HEK293 (cell line): ENCODE data around the gene EGFLAM.
A peak's percentile ranks its signal among the peaks of the same experiment; 100 is the strongest.

Source experiments
- CTCF ChIA-PET: fragments of 350-600 bp; formaldehyde crosslinking; extraction: SDS; loops from one replicate; lab custom pipeline; 2021; ENCODE audit warnings: antibody characterized with exemption; lab: Yijun Ruan, JAX
- POLR2A ChIA-PET: fragments of 300-600 bp; formaldehyde crosslinking; extraction: SDS; loops from one replicate; lab custom pipeline; 2020; ENCODE audit warnings: antibody characterized with exemption, inconsistent platforms; lab: Yijun Ruan, JAX
- H3K27ac ChIP-seq: fragments of 200-500 bp; sonication (Bioruptor generic); 2 replicates; pipeline ENCODE4 v1.5.1; 2014; ENCODE audit warnings: low read depth, low read length, control low read depth, inconsistent platforms; ENCODE audit errors: extremely low read depth
- H3K36me3 ChIP-seq, 2 experiments: fragments of 200-500 bp in 1 of 2; sonication (Bioruptor generic) in 1 of 2; 1 replicate in 1 of 2; 2 replicates in 1 of 2; pipeline ENCODE4 v1.5.1; 2014 to 2017; ENCODE audit warnings: inconsistent platforms in 2 of 2, low read length in 2 of 2; ENCODE audit not compliant: control insufficient read depth in 2 of 2, insufficient read depth in 1 of 2
- H3K4me1 ChIP-seq: fragments of 200-500 bp; sonication (Bioruptor generic); 2 replicates; pipeline ENCODE4 v1.5.1; 2014; ENCODE audit warnings: mild to moderate bottlenecking, low read length, inconsistent platforms; ENCODE audit not compliant: control insufficient read depth, insufficient read depth
- H3K4me3 ChIP-seq: 2 replicates; pipeline ENCODE4 v1.5.1; 2011; ENCODE audit warnings: low read depth, mild to moderate bottlenecking, control low read depth, low read length, moderate library complexity
- H3K9me3 ChIP-seq: fragments of 200-500 bp; sonication (Bioruptor generic); 2 replicates; pipeline ENCODE4 v1.5.1; 2014; ENCODE audit warnings: low read depth, low read length, inconsistent platforms; ENCODE audit not compliant: control insufficient read depth, insufficient read depth
- EGR2 ChIP-seq: fragments of 450-650 bp; formaldehyde crosslinking; IDR thresholded peaks from 2 replicates; pipeline ENCODE4 v1.5.1; 2016; ENCODE audit warnings: low read depth, missing biosample characterization, missing genetic modification characterization
- GLIS1 ChIP-seq: fragments of 450-650 bp; formaldehyde crosslinking; IDR thresholded peaks from 2 replicates; pipeline ENCODE4 v1.5.1; 2016; ENCODE audit warnings: missing biosample characterization, missing genetic modification characterization
- IKZF3 ChIP-seq: fragments of 450-650 bp; IDR thresholded peaks from 2 replicates; pipeline ENCODE4 v1.5.0; 2018; ENCODE audit warnings: missing biosample characterization, mild to moderate bottlenecking, missing genetic modification characterization, moderate library complexity
- KLF17 ChIP-seq: fragments of 450-650 bp; formaldehyde crosslinking; IDR thresholded peaks from 2 replicates; pipeline ENCODE4 v1.5.1; 2016; ENCODE audit warnings: missing biosample characterization, missing genetic modification characterization
- TRIM28 ChIP-seq: IDR thresholded peaks from 2 replicates; pipeline ENCODE4 v1.6.1; 2011; ENCODE audit warnings: low read length, control low read depth, borderline replicate concordance
- ZBTB8A ChIP-seq: fragments of 450-650 bp; formaldehyde crosslinking; IDR thresholded peaks from 2 replicates; pipeline ENCODE4 v1.5.1; 2016; ENCODE audit warnings: missing biosample characterization, missing genetic modification characterization
- ZFHX2 ChIP-seq: fragments of 450-650 bp; formaldehyde crosslinking; conservative IDR thresholded peaks from 2 replicates; pipeline ENCODE4 v1.5.1; 2016; ENCODE audit warnings: missing biosample characterization, missing genetic modification characterization
- ZNF10 ChIP-seq: fragments of 450-650 bp; formaldehyde crosslinking; IDR thresholded peaks from 2 replicates; pipeline ENCODE4 v1.5.1; 2017; ENCODE audit warnings: missing biosample characterization, missing genetic modification characterization
- ZNF169 ChIP-seq: fragments of 450-650 bp; formaldehyde crosslinking; IDR thresholded peaks from 2 replicates; pipeline ENCODE4 v1.5.1; 2016; ENCODE audit warnings: missing biosample characterization, missing genetic modification characterization
- ZNF174 ChIP-seq: fragments of 450-650 bp; formaldehyde crosslinking; IDR thresholded peaks from 2 replicates; pipeline ENCODE4 v1.5.0; 2017; ENCODE audit warnings: missing biosample characterization, mild to moderate bottlenecking, missing genetic modification characterization
- ZNF175 ChIP-seq: fragments of 450-650 bp; formaldehyde crosslinking; IDR thresholded peaks from 2 replicates; pipeline ENCODE4 v1.5.1; 2016; ENCODE audit warnings: missing biosample characterization, missing genetic modification characterization
- ZNF2 ChIP-seq: fragments of 450-650 bp; formaldehyde crosslinking; IDR thresholded peaks from 2 replicates; pipeline ENCODE4 v1.5.1; 2016; ENCODE audit warnings: missing biosample characterization, missing genetic modification characterization
- ZNF23 ChIP-seq: fragments of 450-650 bp; formaldehyde crosslinking; IDR thresholded peaks from 2 replicates; pipeline ENCODE4 v1.5.1; 2016; ENCODE audit warnings: missing biosample characterization, missing genetic modification characterization, borderline replicate concordance
- ZNF274 ChIP-seq, 2 experiments: fragments of 200-500 bp in 1 of 2; fragments of 450-650 bp in 1 of 2; sonication (Bioruptor generic) in 1 of 2; formaldehyde crosslinking in 1 of 2; IDR thresholded peaks; 2 replicates each; pipeline versions ENCODE4 v1.5.1 to v1.6.1; 2014 to 2016; ENCODE audit warnings: borderline replicate concordance in 1 of 2, inconsistent platforms in 1 of 2, low read length in 1 of 2, missing biosample characterization in 1 of 2, missing genetic modification characterization in 1 of 2
- ZNF280D ChIP-seq: fragments of 450-650 bp; formaldehyde crosslinking; IDR thresholded peaks from 2 replicates; pipeline ENCODE4 v1.5.1; 2016; ENCODE audit warnings: missing biosample characterization, missing genetic modification characterization
- ZNF292 ChIP-seq: fragments of 450-650 bp; formaldehyde crosslinking; IDR thresholded peaks from 2 replicates; pipeline ENCODE4 v1.5.1; 2016; ENCODE audit warnings: low read depth, missing biosample characterization, missing genetic modification characterization, borderline replicate concordance
- ZNF302 ChIP-seq: fragments of 450-650 bp; formaldehyde crosslinking; IDR thresholded peaks from 2 replicates; pipeline ENCODE4 v1.5.1; 2016; ENCODE audit warnings: missing biosample characterization, missing genetic modification characterization, low read depth
- ZNF394 ChIP-seq: fragments of 450-650 bp; formaldehyde crosslinking; IDR thresholded peaks from 2 replicates; pipeline ENCODE4 v1.5.1; 2016; ENCODE audit warnings: missing biosample characterization, missing genetic modification characterization, mild to moderate bottlenecking, moderate library complexity, borderline replicate concordance
- ZNF488 ChIP-seq: fragments of 450-650 bp; formaldehyde crosslinking; IDR thresholded peaks from 2 replicates; pipeline ENCODE4 v1.5.1; 2016; ENCODE audit warnings: missing biosample characterization, missing genetic modification characterization
- ZNF555 ChIP-seq: fragments of 450-650 bp; formaldehyde crosslinking; conservative IDR thresholded peaks from 2 replicates; pipeline ENCODE4 v1.5.1; 2017; ENCODE audit warnings: missing biosample characterization, mild to moderate bottlenecking, missing genetic modification characterization, inconsistent platforms
- ZNF623 ChIP-seq: fragments of 450-650 bp; formaldehyde crosslinking; IDR thresholded peaks from 2 replicates; pipeline ENCODE4 v1.5.1; 2016; ENCODE audit warnings: missing biosample characterization, missing genetic modification characterization
- ZNF777 ChIP-seq: fragments of 450-650 bp; formaldehyde crosslinking; IDR thresholded peaks from 2 replicates; pipeline ENCODE4 v1.5.1; 2017; ENCODE audit warnings: missing biosample characterization, missing genetic modification characterization, borderline replicate concordance
- ZNF791 ChIP-seq: fragments of 450-650 bp; formaldehyde crosslinking; IDR thresholded peaks from 2 replicates; pipeline ENCODE4 v1.5.1; 2016; ENCODE audit warnings: missing biosample characterization, missing genetic modification characterization
- TF ChIP-seq, protein P1 (sequence below): fragments of 450-650 bp; formaldehyde crosslinking; IDR thresholded peaks from 2 replicates; pipeline ENCODE4; 2016; ENCODE audit warnings: missing biosample characterization, missing genetic modification characterization
- TF ChIP-seq, protein P2 (sequence below): fragments of 450-650 bp; formaldehyde crosslinking; IDR thresholded peaks from 2 replicates; pipeline ENCODE4 v1.5.1; 2016; ENCODE audit warnings: missing biosample characterization, missing genetic modification characterization

The EGFLAM gene

GRCh38 chr5:38323645-38324295 is 65.4 kb downstream of the EGFLAM start:
- TF ChIP-seq ZNF10 (tag by site-specific recombination) = no peak
- TF ChIP-seq ZNF174 (tag by site-specific recombination) = no peak
- TF ChIP-seq ZNF280D (tag by site-specific recombination) = no peak
- no peak for TF ChIP-seq ZNF302 (tag by site-specific recombination)
- no peak for TF ChIP-seq KLF17 (tag by site-specific recombination)
- no peak for TF ChIP-seq TRIM28
- TF ChIP-seq ZNF274 (IDR thresholded peaks at IDR 0.05; ENCODE audit: low read length) = no peak
- no peak for TF ChIP-seq ZNF274 (tag by site-specific recombination; IDR thresholded peaks at IDR 0.05; ENCODE audit: borderline replicate concordance)
- TF ChIP-seq ZNF394 (tag by site-specific recombination) = no peak
- no peak for TF ChIP-seq ZNF2
- Histone ChIP-seq H3K4me1 (no peaks in the 10 kb centered on the region), H3K36me3 (no peaks in the 10 kb centered on the region), H3K9me3 (no peaks in the 10 kb centered on the region), H3K4me3 (no peak overlapping the region), H3K27ac (no peak overlapping the region)
- ChIA-PET POLR2A (interaction anchor here (0.6 kb wide), 2 partner anchors 67 to 220 kb away, joined by 3 read pairs; no protein-coding TSS in a partner anchor), CTCF (interaction anchor here (0.5 to 0.7 kb wide), 2 partner anchors 54 to 110 kb away, joined by 3 read pairs; no protein-coding TSS in a partner anchor)

GRCh38 chr5:38329132-38329715 is 70.9 kb downstream of the EGFLAM start:
- H3K36me3 ChIP-seq = no peaks in the 10 kb centered on the region
- ChIA-PET CTCF (interaction anchor here (1.2 kb wide), 1 partner anchor 63 kb away, joined by 9 read pairs; no protein-coding TSS in a partner anchor), POLR2A (no interaction called here)
- H3K4me1 ChIP-seq = no peaks in the 10 kb centered on the region
- no peaks in the 10 kb centered on the region; the same call in 1 of the 2 replicates for H3K9me3 ChIP-seq
- no peak overlapping the region for H3K27ac ChIP-seq
- H3K4me3 ChIP-seq = no peak overlapping the region
- TF ChIP-seq EGR2 (tag by site-specific recombination) = 0 out of 2 replicates have a peak, but pooled peaks have one; percentile 11
- no peak for TF ChIP-seq ZNF175 (tag by site-specific recombination)
- TF ChIP-seq, protein P1, sequence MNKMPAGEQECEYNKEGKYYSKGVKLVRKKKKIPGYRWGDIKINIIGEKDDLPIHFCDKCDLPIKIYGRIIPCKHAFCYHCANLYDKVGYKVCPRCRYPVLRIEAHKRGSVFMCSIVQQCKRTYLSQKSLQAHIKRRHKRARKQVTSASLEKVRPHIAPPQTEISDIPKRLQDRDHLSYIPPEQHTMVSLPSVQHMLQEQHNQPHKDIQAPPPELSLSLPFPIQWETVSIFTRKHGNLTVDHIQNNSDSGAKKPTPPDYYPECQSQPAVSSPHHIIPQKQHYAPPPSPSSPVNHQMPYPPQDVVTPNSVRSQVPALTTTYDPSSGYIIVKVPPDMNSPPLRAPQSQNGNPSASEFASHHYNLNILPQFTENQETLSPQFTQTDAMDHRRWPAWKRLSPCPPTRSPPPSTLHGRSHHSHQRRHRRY (tag by site-specific recombination) = no peak
- no peak for TF ChIP-seq ZNF23 (tag by site-specific recombination)
- no peak for TF ChIP-seq ZNF791
- 0 out of 2 replicates have a peak, but pooled peaks have one; percentile 18 for TF ChIP-seq ZFHX2
- no peak for TF ChIP-seq IKZF3
- TF ChIP-seq, protein P2, sequence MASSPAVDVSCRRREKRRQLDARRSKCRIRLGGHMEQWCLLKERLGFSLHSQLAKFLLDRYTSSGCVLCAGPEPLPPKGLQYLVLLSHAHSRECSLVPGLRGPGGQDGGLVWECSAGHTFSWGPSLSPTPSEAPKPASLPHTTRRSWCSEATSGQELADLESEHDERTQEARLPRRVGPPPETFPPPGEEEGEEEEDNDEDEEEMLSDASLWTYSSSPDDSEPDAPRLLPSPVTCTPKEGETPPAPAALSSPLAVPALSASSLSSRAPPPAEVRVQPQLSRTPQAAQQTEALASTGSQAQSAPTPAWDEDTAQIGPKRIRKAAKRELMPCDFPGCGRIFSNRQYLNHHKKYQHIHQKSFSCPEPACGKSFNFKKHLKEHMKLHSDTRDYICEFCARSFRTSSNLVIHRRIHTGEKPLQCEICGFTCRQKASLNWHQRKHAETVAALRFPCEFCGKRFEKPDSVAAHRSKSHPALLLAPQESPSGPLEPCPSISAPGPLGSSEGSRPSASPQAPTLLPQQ (tag by site-specific recombination) = no peak
- TF ChIP-seq ZNF623 (tag by site-specific recombination) = peak; percentile 48
- no peak for TF ChIP-seq ZNF777 (tag by site-specific recombination)
- peak; percentile 37 for TF ChIP-seq ZNF555 (tag by site-specific recombination)
- no peak for TF ChIP-seq ZNF292 (tag by site-specific recombination)
- peak; percentile 36; the same call in 1 of the 2 replicates for TF ChIP-seq ZBTB8A (tag by site-specific recombination)
- TF ChIP-seq GLIS1 (tag by site-specific recombination) = peak; percentile 38
- peak; percentile 77; the same call in 1 of the 2 replicates for TF ChIP-seq ZNF394 (tag by site-specific recombination)
- TF ChIP-seq ZNF488 (tag by site-specific recombination) = no peak
- TF ChIP-seq ZNF169 (tag by site-specific recombination) = no peak
